SW480 (cell line): ENCODE results near the gene KIR2DL3.
"Not testable (repeated sequence)": the region's sequence is repeated elsewhere in the genome, so short reads cannot be mapped to it uniquely, and the experiment has no call there.

Source experiments
- DNase-seq: peaks from one replicate; pipeline ENCODE4 v3.0.0-alpha.2; 2016; ENCODE audit warnings: low spot score

The KIR2DL3 gene

GRCh38 chr19:54744080-54744479 lies 5.8 kb downstream of the KIR2DL3 start:
- DNase-seq, result not testable (repeated sequence)

GRCh38 chr19:54747614-54748322 lies 9.5 kb downstream of the KIR2DL3 start:
- not testable (repeated sequence) for DNase-seq

GRCh38 chr19:54750276-54750675 lies 12.0 kb downstream of the KIR2DL3 start:
- not testable (repeated sequence) for DNase-seq

- not testable (repeated sequence) for DNase-seq
These were observed 18.1 kb downstream of the KIR2DL3 start for GRCh38 chr19:54756204-54757110.

GRCh38 chr19:54758577-54758976 lies 20.3 kb downstream of the KIR2DL3 start:
- not testable (repeated sequence) for DNase-seq

GRCh38 chr19:54764219-54764618 lies 25.9 kb downstream of the KIR2DL3 start:
- not testable (repeated sequence) for DNase-seq

- DNase-seq, result not testable (repeated sequence)
These were observed 28.2 kb downstream of the KIR2DL3 start for GRCh38 chr19:54766464-54766863.

- DNase-seq, result not testable (repeated sequence)
These were observed 31.3 kb downstream of the KIR2DL3 start, which contains the start of gene KIR2DL1 for GRCh38 chr19:54769646-54770045. Gene KIR2DL1 (plus strand): TSS chr19:54769793. CDS start chr19:54769851, 58 bp downstream.

- not testable (repeated sequence) for DNase-seq
These were observed 32.2 kb downstream of the KIR2DL3 start for GRCh38 chr19:54770511-54770910.

GRCh38 chr19:54771018-54771960 lies 33.0 kb downstream of the KIR2DL3 start:
- peak; percentile 92 for DNase-seq

GRCh38 chr19:54772666-54773065 lies 34.4 kb downstream of the KIR2DL3 start:
- DNase-seq, result not testable (repeated sequence)

- DNase-seq, result not testable (repeated sequence)
These were observed 36.9 kb downstream of the KIR2DL3 start for GRCh38 chr19:54775095-54775815.

GRCh38 chr19:54775830-54776229 lies 37.5 kb downstream of the KIR2DL3 start:
- DNase-seq, result not testable (repeated sequence)

- DNase-seq, result not testable (repeated sequence)
These were observed 39.5 kb downstream of the KIR2DL3 start for GRCh38 chr19:54777851-54778250.

GRCh38 chr19:54778896-54779295 lies 40.6 kb downstream of the KIR2DL3 start:
- DNase-seq, result not testable (repeated sequence)

GRCh38 chr19:54782916-54783315 lies 44.6 kb downstream of the KIR2DL3 start:
- not testable (repeated sequence) for DNase-seq

GRCh38 chr19:54786091-54786723 lies 47.9 kb downstream of the KIR2DL3 start:
- DNase-seq, result not testable (repeated sequence)

- not testable (repeated sequence) for DNase-seq
These were observed 49.8 kb downstream of the KIR2DL3 start for GRCh38 chr19:54788154-54788553.

- no peak for DNase-seq
These were observed 52.4 kb downstream of the KIR2DL3 start for GRCh38 chr19:54790711-54791110.

GRCh38 chr19:54791476-54791875 lies 53.2 kb downstream of the KIR2DL3 start:
- DNase-seq, result no peak
